Measurements from ENCODE around the gene PIRT. TPM values are rescaled to one million over a fixed set of nuclear protein-coding genes. Genes with fewer than 3 reads are reported as not detected.
"Not testable (repeated sequence)": the region's sequence is repeated elsewhere in the genome, so short reads cannot be mapped to it uniquely, and the experiment has no call there.

PIRT gene
- total RNA-seq, 1 experiment from 2014 or later: not detected

DNA sequence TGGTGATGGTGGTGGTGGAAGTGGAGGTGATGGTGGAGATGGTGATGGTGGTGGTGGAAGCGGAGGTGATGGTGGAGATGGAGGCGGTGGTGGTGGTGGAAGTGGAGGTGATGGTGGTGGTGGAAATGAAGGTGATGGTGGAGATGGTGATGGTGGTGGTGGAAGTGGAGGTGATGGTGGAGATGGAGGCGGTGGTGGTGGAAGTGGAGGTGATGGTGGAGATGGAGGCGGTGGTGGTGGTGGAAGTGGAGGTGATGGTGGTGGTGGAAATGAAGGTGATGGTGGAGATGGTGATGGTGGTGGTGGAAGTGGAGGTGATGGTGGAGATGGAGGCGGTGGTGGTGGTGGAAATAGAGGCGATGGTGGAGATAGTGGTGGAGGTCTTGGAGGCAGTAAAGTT, 8.7 kb upstream of the PIRT start:
- H3K27me3 ChIP-seq (ENCODE audit: insufficient read depth, low read length); ATAC-seq; H2AFZ ChIP-seq (ENCODE audit: low read depth, low read length, poor library complexity, severe bottlenecking); CTCF ChIA-PET; H3K9me3 ChIP-seq (ENCODE audit: control insufficient read depth in 1 of 2, insufficient read depth in 1 of 2, low read depth in 1 of 2, low read length in 2 of 2); H3K79me2 ChIP-seq (ENCODE audit: insufficient read depth, low read length); DNase-seq (ENCODE audit: low read depth, low spot score); H3K9ac ChIP-seq (ENCODE audit: low read length); H3K4me1 ChIP-seq (ENCODE audit: control insufficient read depth in 1 of 2, insufficient read depth in 2 of 2, low read length in 2 of 2); BruUV-seq (replicated peaks); H3K4me3 ChIP-seq (replicated peaks in 1 of 2; ENCODE audit: low read depth in 1 of 2, low read length in 2 of 2); H4K20me1 ChIP-seq (ENCODE audit: insufficient read depth); POLR2A ChIA-PET; RAD21 ChIA-PET (ENCODE audit: low non-redundant PET in 1 of 2, low total read pairs in 2 of 2, uncharacterized antibody in 2 of 2, unreplicated experiment in 2 of 2); H3K27ac ChIP-seq (ENCODE audit: low read depth, low read length); H3K4me2 ChIP-seq (ENCODE audit: low read length); H3K9me2 ChIP-seq (ENCODE audit: insufficient read depth); H3K36me3 ChIP-seq (ENCODE audit: control insufficient read depth in 1 of 2, insufficient read depth in 2 of 2, low read length in 2 of 2): not testable (repeated sequence)
- intact Hi-C loops (cut with micrococcal nuclease): loop anchor here (10.0 kb wide), 1 partner anchor 552 kb away; no protein-coding TSS in a partner anchor

DNA sequence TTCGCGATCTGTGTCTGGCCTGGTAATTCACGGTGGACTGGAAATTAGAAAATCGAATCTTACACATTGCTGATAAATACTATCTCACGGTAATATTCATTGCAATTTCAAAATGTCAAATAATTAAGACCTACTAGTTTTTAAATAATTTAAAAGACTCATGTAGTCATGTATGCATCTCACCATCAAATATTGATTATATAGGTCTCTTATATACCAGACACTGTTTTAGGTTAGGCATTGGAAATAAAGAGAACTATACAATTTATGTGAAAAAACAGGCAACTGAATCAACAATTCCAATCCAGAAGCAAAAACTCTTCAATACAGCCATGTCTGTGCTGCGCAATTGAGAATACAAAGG, 7.5 kb upstream of the PIRT start:
- no peak overlapping the region for H3K9ac ChIP-seq (ENCODE audit: low read length)
- no peaks in the 10 kb centered on the region for H3K9me3 ChIP-seq (ENCODE audit: control insufficient read depth in 1 of 2, insufficient read depth in 1 of 2, low read depth in 1 of 2, low read length in 2 of 2)
- BruUV-seq (replicated peaks): no TSS peak
- CTCF ChIA-PET: interaction anchor here (0.6 to 3.3 kb wide), 8 partner anchors 42 to 212 kb away, joined by 3 to 31 read pairs (median 3); no protein-coding TSS in a partner anchor
- H3K36me3 ChIP-seq (ENCODE audit: control insufficient read depth in 1 of 2, insufficient read depth in 2 of 2, low read length in 2 of 2): no peaks in the 10 kb centered on the region
- POLR2A ChIA-PET: no interaction called here
- H3K9me2 ChIP-seq (ENCODE audit: insufficient read depth): no peaks in the 10 kb centered on the region
- RAD21 ChIA-PET (ENCODE audit: low non-redundant PET in 1 of 2, low total read pairs in 2 of 2, uncharacterized antibody in 2 of 2, unreplicated experiment in 2 of 2): interaction anchor here (0.7 to 1.1 kb wide), 4 partner anchors 73 to 199 kb away, joined by 3 to 5 read pairs (median 4); no protein-coding TSS in a partner anchor
- no peaks in the 10 kb centered on the region for H3K79me2 ChIP-seq (ENCODE audit: insufficient read depth, low read length)
- H3K27ac ChIP-seq (ENCODE audit: low read depth, low read length): no peak overlapping the region
- peak overlapping the region; percentile 66 for H3K4me2 ChIP-seq (ENCODE audit: low read length)
- intact Hi-C loops (cut with micrococcal nuclease): loop anchor here (1.0 to 10.0 kb wide), 6 partner anchors 73 to 551 kb away; no protein-coding TSS in a partner anchor
- H3K4me1 ChIP-seq (ENCODE audit: control insufficient read depth in 1 of 2, insufficient read depth in 2 of 2, low read length in 2 of 2): peaks cover 4% of the 10 kb centered on the region in 2 experiments; a peak in 2 of 4 replicates
- ATAC-seq (no peak), DNase-seq (ENCODE audit: low read depth, low spot score) (no peak)
- H2AFZ ChIP-seq (ENCODE audit: low read depth, low read length, poor library complexity, severe bottlenecking): no peak overlapping the region
- no peaks in the 10 kb centered on the region for H3K27me3 ChIP-seq (ENCODE audit: insufficient read depth, low read length)
- H4K20me1 ChIP-seq (ENCODE audit: insufficient read depth): no peaks in the 10 kb centered on the region
- H3K4me3 ChIP-seq (replicated peaks in 1 of 2; ENCODE audit: low read depth in 1 of 2, low read length in 2 of 2): no peak overlapping the region
- no peak for TF ChIP-seq CEBPB (IDR thresholded peaks at IDR 0.05; ENCODE audit: low read depth)
- TF ChIP-seq EZH2 (IDR thresholded peaks at IDR 0.05): no peak
- no peak for TF ChIP-seq SRF (IDR thresholded peaks at IDR 0.05; ENCODE audit: low read depth)
- no peak for TF ChIP-seq CBX3 (IDR thresholded peaks at IDR 0.05; ENCODE audit: low read depth)
- TF ChIP-seq ZFX (IDR thresholded peaks at IDR 0.05): no peak

Data from HCT116 (cell line).